GM10248 (cell line): ENCODE data around the gene CTXND2.
"Not testable (repeated sequence)": the region's sequence is repeated elsewhere in the genome, so short reads cannot be mapped to it uniquely, and the experiment has no call there.

ENCODE experiments used
- CTCF ChIA-PET: fragments of 300-600 bp; sonication (Branson Sonifier 250); formaldehyde crosslinking; extraction: SDS; loops from one replicate; lab custom pipeline; 2021; ENCODE audit warnings: antibody characterized with exemption; lab: Yijun Ruan, JAX
- POLR2A ChIA-PET: fragments of 350-650 bp; sonication (Branson Sonifier 250); formaldehyde crosslinking; extraction: SDS; loops from one replicate; lab custom pipeline; 2020; ENCODE audit warnings: antibody characterized with exemption; lab: Yijun Ruan, JAX
- DNase-seq: peaks from one replicate; pipeline ENCODE4 v3.0.0; 2012; ENCODE audit errors: extremely low spot score
- TF ChIP-seq, protein P1 (sequence below): IDR thresholded peaks from 2 replicates; pipeline ENCODE4 v1.5.1; 2012; ENCODE audit warnings: mild to moderate bottlenecking, low read depth; ENCODE audit errors: extremely low read depth, missing control alignments, control extremely low read depth

Gene CTXND2

GRCh38 chr1:150887018-150887417 is at the start of gene CTXND2:
TSS of gene CTXND2 (plus strand) at chr1:150887136. CDS start at chr1:150912315, 25,179 bp downstream.
- CTCF ChIA-PET: interaction anchor here (1.1 to 2.1 kb wide), 4 partner anchors 9 to 35 kb away, joined by 3 to 6 read pairs (median 3); no protein-coding TSS in a partner anchor
- POLR2A ChIA-PET: no interaction called here
- no peak for DNase-seq
- TF ChIP-seq, protein P1, sequence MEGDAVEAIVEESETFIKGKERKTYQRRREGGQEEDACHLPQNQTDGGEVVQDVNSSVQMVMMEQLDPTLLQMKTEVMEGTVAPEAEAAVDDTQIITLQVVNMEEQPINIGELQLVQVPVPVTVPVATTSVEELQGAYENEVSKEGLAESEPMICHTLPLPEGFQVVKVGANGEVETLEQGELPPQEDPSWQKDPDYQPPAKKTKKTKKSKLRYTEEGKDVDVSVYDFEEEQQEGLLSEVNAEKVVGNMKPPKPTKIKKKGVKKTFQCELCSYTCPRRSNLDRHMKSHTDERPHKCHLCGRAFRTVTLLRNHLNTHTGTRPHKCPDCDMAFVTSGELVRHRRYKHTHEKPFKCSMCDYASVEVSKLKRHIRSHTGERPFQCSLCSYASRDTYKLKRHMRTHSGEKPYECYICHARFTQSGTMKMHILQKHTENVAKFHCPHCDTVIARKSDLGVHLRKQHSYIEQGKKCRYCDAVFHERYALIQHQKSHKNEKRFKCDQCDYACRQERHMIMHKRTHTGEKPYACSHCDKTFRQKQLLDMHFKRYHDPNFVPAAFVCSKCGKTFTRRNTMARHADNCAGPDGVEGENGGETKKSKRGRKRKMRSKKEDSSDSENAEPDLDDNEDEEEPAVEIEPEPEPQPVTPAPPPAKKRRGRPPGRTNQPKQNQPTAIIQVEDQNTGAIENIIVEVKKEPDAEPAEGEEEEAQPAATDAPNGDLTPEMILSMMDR: no peak

DNA sequence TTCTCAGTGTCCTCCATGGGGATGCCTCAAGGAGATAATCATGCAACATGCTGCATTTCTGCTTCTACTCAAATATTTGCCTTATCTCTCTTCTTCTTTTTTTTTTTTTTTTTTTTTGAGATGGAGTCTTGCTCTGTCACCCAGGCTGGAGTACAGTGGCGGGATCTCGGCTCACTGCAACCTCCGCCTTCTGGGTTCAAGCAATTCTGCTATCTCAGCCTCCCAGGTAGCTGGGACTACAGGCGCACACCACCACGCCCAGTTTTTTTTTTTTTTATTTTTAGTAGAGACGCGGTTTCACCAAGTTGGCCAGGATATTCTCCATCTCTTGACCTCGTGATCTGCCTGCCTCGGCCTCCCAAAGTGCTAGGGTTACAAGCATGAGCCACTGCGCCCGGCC is 46.1 kb upstream of the CTXND2 start:
- DNase-seq, CTCF ChIA-PET, POLR2A ChIA-PET: not testable (repeated sequence)

- POLR2A ChIA-PET: no interaction called here
- TF ChIP-seq, protein P1: no peak
- CTCF ChIA-PET: interaction anchor here (1.5 kb wide), 1 partner anchor 28 kb away, joined by 3 read pairs; no protein-coding TSS in a partner anchor
- no peak for DNase-seq
Observed at GRCh38 chr1:150841626-150842025, 45.3 kb upstream of the CTXND2 start.

DNA sequence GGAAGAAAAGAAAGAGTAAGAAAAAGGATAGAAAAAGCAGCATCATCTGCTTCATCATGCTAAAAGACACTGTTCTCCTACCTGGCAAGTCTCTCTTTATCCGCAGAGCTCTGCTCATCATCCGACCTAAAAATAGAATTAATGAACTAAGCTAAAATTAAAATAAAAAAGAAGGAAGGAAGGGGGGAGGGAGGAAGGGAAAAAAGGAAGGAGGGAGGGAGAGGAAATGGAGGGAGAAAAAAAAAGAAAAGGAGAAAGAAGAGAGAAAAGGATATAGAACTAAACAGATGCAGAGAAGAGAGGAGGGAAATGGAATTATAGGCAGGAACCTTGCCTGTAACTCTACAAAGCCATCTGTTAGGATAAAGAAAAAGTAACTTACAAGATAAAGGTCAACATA is 44.6 kb upstream of the CTXND2 start:
- DNase-seq: no peak
- ChIA-PET POLR2A (no interaction called here), CTCF (interaction anchor here (1.5 kb wide), 1 partner anchor 29 kb away, joined by 3 read pairs; no protein-coding TSS in a partner anchor)
- TF ChIP-seq, protein P1: no peak

- POLR2A ChIA-PET: no interaction called here
- TF ChIP-seq, protein P1: no peak
- CTCF ChIA-PET: interaction anchor here (1.0 kb wide), 1 partner anchor 10 kb away, joined by 3 read pairs; no protein-coding TSS in a partner anchor
- no peak for DNase-seq
Observed at GRCh38 chr1:150842964-150843363, 44.0 kb upstream of the CTXND2 start.

DNA sequence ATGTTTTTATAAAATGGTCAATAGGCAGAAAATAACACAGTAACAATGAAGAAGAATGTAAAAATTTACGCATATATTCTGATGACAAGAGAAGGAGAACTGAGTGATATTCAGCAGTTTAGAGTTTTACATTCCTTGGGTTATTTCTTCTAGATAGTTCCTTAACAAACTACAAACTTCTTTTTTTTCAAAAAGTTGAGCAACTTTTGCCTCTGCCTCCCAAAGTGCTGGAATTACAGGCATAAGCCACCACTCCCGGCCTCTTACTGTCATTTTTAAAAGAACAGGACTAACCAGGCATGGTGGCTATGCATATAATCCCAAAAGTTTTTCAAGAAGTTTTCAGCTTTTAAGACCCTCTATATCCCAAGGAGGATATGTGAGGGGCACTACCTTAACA is 43.5 kb upstream of the CTXND2 start:
- DNase-seq: no peak
- TF ChIP-seq, protein P1: no peak
- ChIA-PET POLR2A (no interaction called here), CTCF (interaction anchor here (0.8 to 1.0 kb wide), 2 partner anchors 9 to 17 kb away, joined by 3 read pairs; no protein-coding TSS in a partner anchor)

- TF ChIP-seq, protein P1: no peak
- no peak for DNase-seq
- CTCF ChIA-PET: interaction anchor here (1.0 kb wide), 1 partner anchor 23 kb away, joined by 3 read pairs; no protein-coding TSS in a partner anchor
- POLR2A ChIA-PET: no interaction called here
Observed at GRCh38 chr1:150846473-150847146, 40.3 kb upstream of the CTXND2 start.

- POLR2A ChIA-PET, DNase-seq, CTCF ChIA-PET: not testable (repeated sequence)
Observed at GRCh38 chr1:150850801-150851362, 36.1 kb upstream of the CTXND2 start.

GRCh38 chr1:150852734-150853133 is 34.2 kb upstream of the CTXND2 start:
- DNase-seq: not testable (repeated sequence)
- ChIA-PET CTCF (interaction anchor here (1.1 kb wide), 1 partner anchor 10 kb away, joined by 3 read pairs; no protein-coding TSS in a partner anchor), POLR2A (interaction anchor here (0.5 kb wide), 1 partner anchor 16 kb away, joined by 3 read pairs; no protein-coding TSS in a partner anchor)
